Activated T-helper 1 cell treated with Interleukin-2 at 50 U/mL for 16 hours (primary cell): Measurements from ENCODE around the gene FBXW11.
"Not testable (repeated sequence)": the region's sequence is repeated elsewhere in the genome, so short reads cannot be mapped to it uniquely, and the experiment has no call there.

ENCODE experiments used
- DNase-seq: peaks from one replicate; pipeline ENCODE4 v3.0.0-alpha.2; 2020; ENCODE audit warnings: low read depth

Gene FBXW11

DNA sequence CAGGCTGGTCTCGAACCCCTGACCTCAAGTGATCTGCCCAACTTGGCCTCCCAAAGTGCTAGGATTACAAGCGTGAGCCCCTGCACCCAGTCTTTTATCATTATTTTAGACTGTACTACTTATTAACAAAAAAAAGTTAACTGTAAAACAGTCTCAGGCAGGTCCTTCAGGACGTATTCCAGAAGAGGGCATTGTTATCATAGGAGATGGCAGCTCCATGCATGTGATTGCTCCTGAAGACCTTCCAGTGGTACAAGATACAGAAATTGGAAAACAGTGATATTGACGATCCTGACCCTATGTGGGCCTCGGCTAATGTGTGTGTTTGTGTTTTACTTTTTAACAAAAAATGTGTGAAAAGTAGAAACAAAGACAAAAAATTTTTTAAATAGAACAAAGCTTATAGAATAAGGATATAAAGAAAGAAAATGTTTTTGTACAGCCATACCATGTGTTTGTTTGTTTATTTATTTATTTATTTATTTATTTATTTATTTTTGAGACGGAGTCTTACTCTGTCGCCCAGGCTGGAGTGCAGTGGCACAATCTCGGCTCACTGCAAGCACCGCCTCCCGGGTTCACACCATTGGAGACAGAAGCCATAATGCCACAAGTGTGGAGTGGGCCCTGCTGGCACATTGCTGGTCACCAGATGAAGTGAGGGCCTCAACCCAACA lies 13.8 kb upstream of the FBXW11 start:
- not testable (repeated sequence) for DNase-seq

GRCh38 chr5:172015346-172015745 lies 8.9 kb upstream of the FBXW11 start:
- no peak for DNase-seq

- DNase-seq: no peak
These were observed 3.8 kb upstream of the FBXW11 start for GRCh38 chr5:172010278-172010677.

DNA sequence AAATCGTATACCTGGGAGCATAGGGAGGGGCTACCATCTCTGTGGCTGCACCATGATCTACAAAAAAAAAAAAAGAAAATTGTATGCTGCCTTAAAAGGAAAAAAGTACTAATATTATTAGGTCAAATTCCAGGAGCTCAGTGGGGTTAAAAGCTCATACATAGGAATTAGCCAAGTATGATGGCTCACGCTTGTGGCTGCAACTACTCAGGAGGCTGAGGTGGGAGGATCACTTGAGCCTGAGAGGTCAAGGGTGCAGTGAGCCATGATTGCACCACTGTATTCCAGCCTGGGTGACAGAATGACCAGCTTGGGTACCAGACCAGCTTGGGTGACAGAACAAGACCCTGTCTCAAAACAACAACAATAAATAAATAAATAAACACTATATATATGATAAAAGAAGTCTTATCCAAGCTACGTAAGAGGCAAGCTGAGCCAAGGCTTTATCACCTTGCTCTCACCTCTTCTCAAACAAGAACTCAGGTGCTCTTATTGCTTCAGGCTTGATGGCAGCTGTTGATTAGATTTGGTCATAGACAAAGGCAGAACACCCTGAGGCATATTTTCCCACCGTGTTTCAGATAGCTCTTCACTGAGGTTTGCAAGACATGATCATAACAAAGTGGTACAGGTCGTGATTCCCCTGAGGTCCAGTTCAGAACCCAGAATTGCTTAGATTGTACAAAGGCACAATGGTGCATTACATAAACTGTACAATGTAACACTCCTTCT lies 3.3 kb upstream of the FBXW11 start:
- DNase-seq: no peak

DNA sequence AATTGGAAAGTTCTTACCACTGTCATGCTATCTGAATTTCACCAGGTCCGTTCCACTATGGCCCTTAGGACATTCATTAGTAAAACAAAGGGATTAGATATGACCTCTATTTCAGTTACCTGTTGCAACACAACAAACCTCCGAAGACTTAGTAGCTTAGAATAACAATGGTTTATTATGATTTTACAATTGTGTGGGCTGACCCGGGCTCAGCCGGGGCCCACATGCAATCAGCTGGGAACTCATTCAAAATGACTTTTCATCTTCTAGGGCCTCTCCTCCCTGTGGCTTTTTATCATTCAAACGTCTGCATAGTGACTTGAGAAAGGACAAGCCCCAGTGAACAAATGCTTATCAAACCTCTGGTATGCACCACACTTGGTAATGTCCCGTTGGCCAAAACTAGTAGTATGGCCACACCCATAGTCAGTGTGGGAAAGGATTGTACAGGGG lies 2.3 kb upstream of the FBXW11 start:
- no peak for DNase-seq

- no peak for DNase-seq
These were observed 1.6 kb upstream of the FBXW11 start for GRCh38 chr5:172008111-172008455.

DNA sequence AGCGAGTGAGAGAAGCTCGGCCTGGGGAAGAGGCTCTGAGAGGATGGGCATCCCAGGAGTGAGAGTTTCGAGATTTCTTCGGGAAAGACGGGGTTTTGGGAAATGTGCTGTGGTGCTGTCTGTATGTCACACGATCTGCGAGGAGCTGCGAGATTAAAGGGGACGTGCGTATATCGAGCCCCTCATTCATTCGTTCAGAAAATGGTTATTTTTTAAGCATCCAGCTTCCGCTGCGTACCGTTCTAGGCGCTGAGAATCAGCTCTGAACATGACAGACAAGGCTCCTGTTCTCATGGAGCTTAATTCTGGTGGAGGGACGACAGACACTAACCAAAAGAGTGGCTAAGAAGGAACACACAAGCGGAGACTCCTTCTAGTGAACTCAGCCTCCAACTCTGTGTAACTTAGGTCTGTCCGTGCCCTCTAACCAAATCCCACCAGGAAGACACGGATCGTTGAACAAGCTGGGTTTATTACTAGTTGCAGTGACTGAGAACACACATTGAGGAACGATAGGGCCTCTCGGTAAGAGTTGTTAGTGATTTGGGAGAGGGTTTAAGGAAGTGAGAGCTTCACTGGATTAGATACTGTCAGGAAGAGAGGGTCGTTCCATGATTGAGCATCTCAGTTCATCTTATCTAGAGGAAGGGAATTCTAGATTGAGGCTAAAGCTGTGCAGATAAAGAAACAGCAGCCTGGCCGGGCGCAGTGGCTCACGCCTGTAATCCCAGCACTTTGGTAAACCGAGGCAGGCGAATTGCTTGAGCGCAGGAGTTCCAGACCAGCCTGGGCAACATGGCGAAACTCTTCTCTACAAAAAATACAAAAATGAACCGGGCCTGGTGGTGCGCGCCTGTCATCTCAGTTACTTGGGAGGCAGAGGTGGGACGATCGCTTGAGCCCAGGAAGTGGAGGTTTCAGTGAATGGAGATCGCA lies 1.0 kb upstream of the FBXW11 start:
- DNase-seq: no peak

DNA sequence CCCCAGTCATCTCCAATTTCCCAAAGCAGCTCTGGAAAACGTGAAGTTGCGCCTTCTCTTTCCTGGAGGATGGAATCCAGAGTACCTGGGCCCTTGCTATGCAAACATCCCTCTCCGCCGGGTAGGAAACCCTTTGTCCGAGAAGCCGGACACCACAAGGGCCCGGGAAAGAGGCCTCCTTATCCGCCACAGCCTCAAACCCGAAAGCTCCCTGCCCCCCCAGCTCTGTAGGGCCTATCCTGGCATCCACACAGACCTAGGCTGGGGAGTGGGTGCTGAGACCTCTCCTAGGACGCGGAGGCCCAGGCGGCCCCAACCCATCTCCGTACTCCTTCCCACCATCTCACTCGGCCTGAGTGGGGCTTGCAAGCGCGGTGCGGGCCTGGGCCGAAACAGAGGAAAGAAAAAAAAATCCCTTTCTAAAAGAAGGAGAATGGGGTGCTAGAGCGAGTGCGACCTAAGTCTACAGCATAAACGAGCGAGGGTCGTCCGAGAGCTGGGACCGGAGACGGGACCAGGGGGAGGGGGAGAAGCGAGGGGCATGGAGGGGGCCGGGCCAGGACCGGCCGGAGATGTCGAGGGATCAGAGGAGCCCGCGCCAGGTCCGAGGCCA lies 624 bp downstream of the FBXW11 start:
- peak; percentile 4 for DNase-seq

- DNase-seq: no peak
These were observed 1.6 kb downstream of the FBXW11 start for GRCh38 chr5:172004824-172005237.

GRCh38 chr5:172003746-172004145 lies 2.7 kb downstream of the FBXW11 start:
- DNase-seq: no peak

DNA sequence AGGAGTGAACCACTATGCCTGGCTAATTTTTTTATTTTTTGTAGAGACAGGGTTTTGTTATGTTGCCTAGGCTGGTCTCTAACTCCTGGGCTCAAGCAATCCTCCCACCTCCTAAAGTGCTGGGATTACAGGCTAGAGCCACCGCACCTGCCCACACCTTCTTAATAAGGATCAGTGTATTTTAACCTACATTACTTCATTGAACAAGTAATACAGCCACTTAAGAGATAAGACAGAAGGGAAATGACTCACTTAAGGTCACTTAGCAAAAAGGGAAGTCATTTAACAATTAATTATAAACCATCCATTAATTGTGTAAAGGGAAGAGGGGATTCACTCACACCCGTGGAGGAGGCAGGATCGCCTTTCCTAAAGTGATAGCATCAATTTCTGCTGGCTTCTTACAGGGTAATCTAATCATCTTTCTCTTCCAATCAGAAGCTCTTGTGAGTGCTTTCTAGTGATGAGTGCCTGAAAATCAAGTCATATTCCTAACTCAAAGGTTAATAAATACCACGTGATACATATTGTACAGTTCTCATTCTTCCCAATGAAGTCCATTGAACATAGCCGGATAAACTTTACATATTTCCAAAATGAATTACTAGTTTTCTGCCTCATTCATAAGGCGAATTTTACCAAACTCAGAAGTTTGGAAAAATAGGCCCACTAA lies 3.5 kb downstream of the FBXW11 start:
- no peak for DNase-seq

DNA sequence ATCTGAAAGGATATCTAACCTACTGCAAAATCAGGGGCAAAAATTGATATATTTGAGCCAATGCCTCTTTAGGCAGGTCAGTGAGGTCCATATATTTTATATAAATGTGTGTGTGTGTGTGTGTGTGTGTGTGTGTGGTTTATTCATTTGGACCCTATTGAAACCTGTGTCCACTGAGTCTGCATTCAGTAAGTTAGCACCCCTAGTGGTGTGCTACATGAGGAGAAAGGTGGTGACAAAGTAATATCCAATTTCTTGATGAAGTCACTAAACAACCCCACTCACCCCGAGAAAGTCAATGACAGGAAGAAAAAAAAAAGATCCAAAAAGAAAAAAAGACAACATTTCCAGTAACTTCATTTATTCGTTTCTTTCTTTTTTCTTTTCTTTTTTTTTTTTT lies 4.1 kb downstream of the FBXW11 start:
- no peak for DNase-seq

GRCh38 chr5:171999877-172000276 lies 6.6 kb downstream of the FBXW11 start:
- no peak for DNase-seq

- no peak for DNase-seq
These were observed 7.3 kb downstream of the FBXW11 start for GRCh38 chr5:171999100-171999499.

DNA sequence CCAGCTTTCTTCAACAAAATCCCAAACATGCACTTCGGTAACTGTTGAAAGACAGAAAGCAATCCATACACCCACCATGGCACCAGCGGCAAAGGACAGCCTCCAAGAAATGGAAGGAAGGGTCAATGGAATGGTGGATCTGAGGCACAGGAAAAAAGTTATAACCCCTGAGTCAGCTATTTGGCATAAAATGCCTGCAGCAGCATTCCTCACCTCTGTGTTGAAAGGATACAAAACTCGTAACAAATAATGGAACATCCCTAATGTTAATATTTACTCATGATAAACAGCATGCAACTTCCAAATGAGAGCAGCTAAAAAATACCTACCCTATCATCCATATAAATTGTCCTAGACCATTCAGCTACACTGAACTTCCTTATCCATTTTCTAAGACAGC lies 9.4 kb downstream of the FBXW11 start:
- DNase-seq: no peak

- no peak for DNase-seq
These were observed 13.6 kb downstream of the FBXW11 start for GRCh38 chr5:171992813-171993212.

DNA sequence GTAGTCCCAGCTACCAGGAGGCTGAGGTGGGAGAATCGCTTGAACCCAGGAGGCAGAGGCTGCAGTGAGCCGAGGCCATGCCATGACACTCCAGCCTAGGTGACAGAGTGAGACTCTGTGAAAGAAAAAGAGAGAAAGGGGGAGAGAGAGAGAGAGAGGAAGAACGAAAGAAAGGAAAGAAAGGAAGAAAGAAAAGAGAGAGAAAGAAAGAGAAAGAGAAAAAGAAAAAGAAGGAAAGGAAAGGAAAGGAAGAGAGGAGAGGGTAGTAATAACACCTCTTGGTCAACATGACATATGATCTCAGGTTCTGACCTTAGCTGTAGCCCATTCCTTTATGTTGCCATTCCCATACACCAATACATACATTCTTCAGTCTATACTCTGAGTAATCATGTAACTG lies 14.1 kb downstream of the FBXW11 start:
- no peak for DNase-seq

DNA sequence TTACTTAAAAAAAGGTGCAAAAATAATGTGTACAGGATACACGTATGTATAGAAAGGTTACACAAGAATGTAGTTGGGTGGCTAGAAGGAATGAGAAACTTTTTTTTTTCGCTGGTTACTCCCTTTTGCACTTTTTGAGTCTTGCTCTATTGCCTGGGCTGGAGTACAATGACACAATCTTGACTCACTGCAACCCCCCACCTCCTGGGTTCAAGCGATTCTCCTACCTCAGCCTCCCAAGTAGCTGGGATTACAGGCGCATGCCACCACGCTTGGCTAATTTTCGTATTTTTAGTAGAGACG lies 15.8 kb downstream of the FBXW11 start:
- DNase-seq: no peak

GRCh38 chr5:171989946-171990712 lies 16.3 kb downstream of the FBXW11 start:
- DNase-seq: no peak

GRCh38 chr5:171989276-171989675 lies 17.2 kb downstream of the FBXW11 start:
- no peak for DNase-seq

- DNase-seq: no peak
These were observed 19.7 kb downstream of the FBXW11 start for GRCh38 chr5:171986772-171987171.
